Activated CD4-positive, alpha-beta T cell treated with anti-CD3 and anti-CD28 coated beads, Interleukin-2, amount 50 U/mL, for 48 hours (primary cell): ENCODE data around the gene NLRP11.
"Not testable (repeated sequence)": the region's sequence is repeated elsewhere in the genome, so short reads cannot be mapped to it uniquely, and the experiment has no call there.

ENCODE experiments used
- DNase-seq, 2 experiments: peaks; one replicate each; pipeline ENCODE4 v3.0.0-alpha.2; 2020

The NLRP11 gene

GRCh38 chr19:55777528-55777927, 54.3 kb downstream of the NLRP11 start:
- peak in 1 of 2 experiments; percentile 6 for DNase-seq

- DNase-seq = not testable (repeated sequence)
Measured at GRCh38 chr19:55769632-55770031, 62.2 kb downstream of the NLRP11 start.

DNA sequence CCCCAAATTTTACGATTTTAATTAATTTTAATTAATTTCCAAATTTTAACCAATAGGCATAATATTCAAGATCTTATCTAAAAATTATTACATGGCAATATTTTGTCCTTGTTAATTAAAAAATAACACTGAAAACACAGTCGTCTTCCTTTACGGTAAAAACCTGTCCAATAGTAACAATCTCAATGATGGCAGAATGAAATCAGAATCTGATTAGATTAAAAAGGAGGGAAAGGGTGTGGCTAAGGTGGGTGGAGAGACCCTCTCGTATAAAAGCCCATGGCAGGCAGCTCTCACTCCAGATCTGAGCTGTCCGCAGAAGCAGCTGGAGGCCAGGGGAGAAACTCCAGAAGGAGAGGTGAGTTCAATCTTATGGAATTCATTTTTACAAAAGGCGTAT, 63.0 kb downstream of the NLRP11 start, which contains the start of gene RFPL4AL1:
RFPL4AL1 (plus strand) TSS at position 301 of the 400 bp plus-strand sequence. CDS start 2,687 bp downstream, outside the sequence.
- not testable (repeated sequence) for DNase-seq

DNA sequence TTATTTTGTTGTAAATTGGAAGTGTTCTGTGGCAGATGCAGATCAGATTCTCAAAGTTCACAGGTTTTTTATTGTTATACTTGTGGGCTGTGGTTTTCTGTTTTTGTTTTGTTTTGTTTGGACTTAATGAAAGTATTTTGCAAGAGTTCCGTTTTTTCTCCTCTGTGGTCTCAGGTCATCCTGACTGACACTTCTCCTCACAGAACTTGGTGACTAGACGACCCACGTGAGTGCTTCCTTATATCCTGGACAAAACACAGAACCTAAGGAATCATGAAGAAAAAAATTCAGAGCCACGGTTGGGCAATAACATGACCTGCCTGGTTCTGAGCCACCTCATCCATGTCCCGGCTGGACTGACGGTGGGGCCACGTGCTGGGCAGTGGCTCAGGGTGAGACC, 65.3 kb downstream of the NLRP11 start:
- no peak for DNase-seq

GRCh38 chr19:55758797-55759196, 73.0 kb downstream of the NLRP11 start, which contains the start of gene RFPL4A:
TSS of gene RFPL4A (plus strand) at chr19:55759097. CDS start at chr19:55761801, 2,704 bp downstream.
- DNase-seq = not testable (repeated sequence)

- not testable (repeated sequence) for DNase-seq
Measured at GRCh38 chr19:55756808-55757207, 75.0 kb downstream of the NLRP11 start.

DNA sequence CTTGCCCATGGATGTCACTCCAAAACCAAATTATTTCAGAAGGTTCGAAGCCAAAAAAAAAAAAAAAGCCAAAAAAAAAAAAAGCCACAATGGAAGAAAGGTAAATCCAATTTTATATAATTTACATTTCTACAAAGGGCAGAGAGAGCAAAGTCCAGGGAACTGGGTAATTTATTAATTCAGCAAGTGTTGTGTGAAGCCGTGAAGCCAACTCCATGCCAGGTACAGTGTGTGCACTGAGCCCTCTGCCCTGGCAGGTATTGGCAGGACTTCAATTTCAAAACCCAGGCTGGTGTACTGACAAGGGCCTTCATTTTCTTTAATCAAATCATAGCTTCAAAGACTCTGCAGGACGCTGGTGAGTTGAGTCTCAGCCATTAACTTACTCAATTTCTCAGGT, 78.4 kb downstream of the NLRP11 start:
- no peak for DNase-seq

DNA sequence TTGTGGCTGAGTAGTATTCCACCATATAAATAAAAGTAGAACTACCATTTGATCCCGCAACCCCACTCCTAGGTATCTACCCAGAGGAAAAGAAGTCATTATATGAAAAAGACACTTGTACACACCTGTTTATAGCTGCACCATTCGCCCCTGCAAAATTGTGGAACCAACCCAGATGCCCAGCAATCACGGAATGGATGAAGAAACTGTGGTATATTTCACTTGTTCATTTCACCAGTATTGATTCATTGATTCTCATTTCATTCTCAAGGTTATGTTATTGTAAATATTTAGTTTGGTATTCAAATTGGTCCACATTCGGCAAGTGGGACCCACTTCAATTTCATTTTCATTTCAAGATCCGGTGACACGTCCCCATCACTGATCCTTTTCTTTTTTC, 81.1 kb downstream of the NLRP11 start:
- no peak for DNase-seq

GRCh38 chr19:55738302-55738701, 93.5 kb downstream of the NLRP11 start, which contains the start of gene NLRP9:
TSS of gene NLRP9 (minus strand) at chr19:55738402. CDS start at chr19:55738374, 28 bp downstream.
- DNase-seq = no peak
